Fibroblast of skin of back (primary cell): Measurements from ENCODE around the gene HMX2.
A peak's percentile ranks its signal among the peaks of the same experiment; 100 is the strongest.

Source experiments
- DNase-seq: peaks from one replicate; pipeline ENCODE4 v3.0.0-alpha.2; 2013

Gene HMX2

GRCh38 chr10:123139521-123140163, 8.3 kb upstream of the HMX2 start:
- DNase-seq: no peak

DNA sequence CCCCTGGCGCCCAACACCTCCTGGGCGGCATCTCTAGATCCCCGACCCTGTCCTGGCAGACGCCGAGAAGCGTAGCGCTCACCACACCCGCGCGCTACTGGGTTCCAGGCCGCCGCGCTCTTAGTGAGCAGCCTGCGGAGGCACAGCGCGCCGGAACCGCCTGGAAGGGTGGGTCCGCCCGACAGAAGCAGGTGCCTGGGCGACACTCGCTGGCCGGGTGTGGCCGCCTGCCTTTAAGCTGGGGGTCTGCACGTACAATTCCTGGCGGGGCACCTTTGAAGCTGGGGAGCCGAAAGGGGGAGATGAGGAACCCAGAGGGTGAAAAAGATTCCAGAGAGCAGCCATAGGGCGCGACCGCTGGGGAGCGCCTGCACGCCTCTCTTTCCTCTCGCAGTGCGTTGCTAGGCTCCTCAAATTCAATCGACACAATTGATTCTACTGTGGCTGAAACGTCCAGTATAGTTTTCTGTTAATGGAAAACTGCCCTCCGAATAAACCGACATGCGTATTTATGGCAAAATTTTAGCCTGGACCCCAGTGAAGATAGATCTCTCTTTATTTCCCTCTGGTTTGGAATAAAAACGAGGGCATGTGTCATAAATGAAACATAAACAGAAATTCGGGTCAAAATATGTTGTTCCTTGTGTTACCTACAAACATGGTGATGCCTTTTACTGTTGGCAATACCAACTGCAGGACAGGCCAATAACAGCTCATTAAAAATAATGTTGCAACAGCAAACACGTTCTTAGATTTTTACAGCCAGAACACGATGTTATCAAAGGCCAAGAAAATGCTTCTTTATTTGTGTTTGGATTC, 7.6 kb upstream of the HMX2 start:
- no peak for DNase-seq

GRCh38 chr10:123140983-123141390, 6.9 kb upstream of the HMX2 start:
- no peak for DNase-seq

DNA sequence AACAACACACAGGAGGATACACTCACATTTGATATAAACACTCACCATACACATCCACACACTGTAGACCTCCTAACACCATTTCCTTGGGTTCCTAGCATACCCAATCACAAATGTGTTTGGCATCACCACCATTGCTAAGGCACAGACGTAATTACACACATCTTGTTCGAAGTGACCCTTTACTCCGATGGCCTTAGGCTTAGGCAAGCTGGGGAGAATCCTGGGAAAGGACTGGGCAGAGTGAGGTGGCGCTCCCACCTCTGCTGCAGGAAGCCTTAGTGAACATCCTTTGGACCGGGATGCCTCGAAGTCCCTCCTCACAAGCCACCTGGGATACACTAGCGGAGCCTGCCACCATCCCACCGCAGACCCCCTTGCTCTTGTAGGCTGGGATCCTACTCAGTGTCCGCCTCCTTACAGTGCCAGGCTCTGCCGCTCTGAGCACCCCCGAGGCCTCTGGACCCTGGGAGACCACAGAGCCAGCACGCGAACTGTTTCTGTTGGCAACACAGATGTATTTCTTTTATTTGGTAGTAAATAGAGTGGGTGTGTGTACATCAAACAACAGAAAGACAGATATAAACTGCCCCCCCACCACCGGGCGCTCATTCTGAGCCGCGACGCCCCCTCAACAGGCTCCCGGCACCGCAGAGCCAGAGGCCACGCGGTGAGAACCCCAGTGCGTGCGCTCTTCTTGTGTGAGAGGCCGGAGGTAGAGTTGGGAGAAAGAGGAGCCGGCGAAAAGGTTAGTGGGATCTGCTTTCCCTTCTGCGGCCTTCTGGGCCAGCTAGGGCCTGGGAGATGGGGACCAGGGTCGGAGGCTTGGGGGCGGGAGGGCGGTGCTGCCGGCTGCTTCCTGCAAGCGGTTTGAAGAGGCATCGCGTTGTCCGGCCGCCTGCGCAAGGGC, 5.9 kb upstream of the HMX2 start:
- no peak for DNase-seq

- no peak for DNase-seq
Observed at GRCh38 chr10:123142701-123143161, 5.2 kb upstream of the HMX2 start.

- no peak for DNase-seq
Observed at GRCh38 chr10:123143162-123143824, 4.6 kb upstream of the HMX2 start.

DNA sequence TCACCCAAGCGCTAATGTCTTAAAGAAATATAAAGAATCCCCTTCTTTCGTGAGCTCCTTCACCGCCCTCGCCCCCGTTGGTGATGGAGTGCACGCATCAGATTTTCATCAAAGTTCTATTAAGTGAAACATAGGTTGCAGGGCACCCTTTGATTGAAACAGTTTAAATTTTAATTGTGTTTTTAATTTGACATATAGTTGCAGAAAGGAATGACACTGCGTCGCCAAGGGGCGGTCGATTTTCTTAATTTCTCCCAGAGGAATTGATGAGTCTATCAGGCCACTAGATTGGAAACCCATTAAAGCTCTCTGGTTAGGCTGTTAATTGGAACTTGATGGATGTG, 4.1 kb upstream of the HMX2 start:
- no peak for DNase-seq

DNA sequence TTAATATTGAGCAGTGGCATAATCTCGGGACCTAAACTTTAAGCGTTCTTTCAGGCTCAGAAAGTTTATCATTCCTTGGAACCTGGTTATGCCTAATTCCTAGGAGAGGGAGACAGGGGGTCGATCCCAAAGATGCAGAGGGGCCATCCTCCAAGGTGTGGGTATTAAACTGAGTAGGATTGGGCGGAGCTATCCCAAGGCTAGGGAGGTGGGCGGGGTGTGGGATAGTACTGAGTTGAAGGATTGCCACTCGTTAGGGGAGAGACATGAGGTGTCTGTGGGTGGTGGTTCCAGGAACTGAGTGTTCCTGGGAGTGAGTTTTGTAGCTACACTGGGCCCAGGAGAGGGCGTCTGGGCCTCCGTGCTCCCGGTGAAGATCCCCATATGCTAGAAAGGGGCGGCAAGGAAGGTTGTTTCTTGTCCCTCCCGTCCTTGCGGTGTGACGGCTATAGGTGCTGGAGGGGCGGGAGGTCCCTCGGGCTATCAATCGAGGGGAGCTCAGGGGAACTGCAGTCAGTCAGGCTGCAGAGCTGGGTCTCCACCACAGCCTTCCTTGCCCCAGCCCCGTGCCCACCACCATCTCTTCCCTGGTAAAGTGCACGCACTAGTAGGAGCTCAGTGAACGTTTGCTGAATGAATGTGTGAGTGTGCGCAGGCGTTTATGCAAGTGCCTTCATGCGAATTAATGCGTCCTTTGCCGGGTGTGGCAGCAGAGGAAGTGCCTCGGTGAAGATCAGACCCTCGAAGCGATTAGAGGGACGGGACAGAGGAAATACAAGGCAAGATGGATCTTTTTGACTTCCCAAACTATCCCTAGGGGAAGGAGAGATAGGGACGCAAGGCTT, 3.0 kb upstream of the HMX2 start:
- DNase-seq: no peak

DNA sequence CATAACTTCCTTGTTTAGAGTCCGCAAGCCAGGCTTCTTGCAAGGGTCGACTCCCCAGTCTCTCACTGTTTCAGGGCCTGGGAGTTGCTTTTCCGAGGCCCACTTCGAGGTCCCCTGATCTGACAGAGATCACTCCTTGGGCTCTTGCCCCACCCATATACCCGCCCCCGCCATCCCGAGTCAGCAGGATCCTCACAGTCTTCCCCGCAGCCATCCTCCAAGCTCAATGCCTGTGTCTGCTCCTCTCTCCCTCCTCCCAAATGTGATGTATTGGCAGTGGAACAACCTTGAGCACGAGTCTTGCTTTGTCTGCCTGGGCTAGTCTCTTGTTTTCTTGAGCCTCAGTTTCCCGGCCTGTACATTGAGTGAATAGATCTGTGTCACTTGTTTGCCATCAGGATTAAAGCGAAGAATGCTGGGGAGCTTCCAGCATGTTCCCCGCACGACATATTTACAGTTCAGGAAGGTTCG, 2.4 kb upstream of the HMX2 start:
- DNase-seq: no peak

- no peak for DNase-seq
Observed at GRCh38 chr10:123146013-123146893, 1.7 kb upstream of the HMX2 start.

GRCh38 chr10:123146894-123147634, 872 bp upstream of the HMX2 start:
- DNase-seq: no peak

GRCh38 chr10:123148414-123149161, 652 bp downstream of the HMX2 start:
- DNase-seq: no peak

- DNase-seq: no peak
Observed at GRCh38 chr10:123149162-123149567, 1.2 kb downstream of the HMX2 start.

GRCh38 chr10:123149568-123150270, 1.8 kb downstream of the HMX2 start:
- peak; percentile 40 for DNase-seq

- DNase-seq: no peak
Observed at GRCh38 chr10:123150271-123150985, 2.5 kb downstream of the HMX2 start.

GRCh38 chr10:123150986-123151736, 3.2 kb downstream of the HMX2 start:
- DNase-seq: peak; percentile 20

GRCh38 chr10:123151737-123152135, 3.8 kb downstream of the HMX2 start:
- DNase-seq: no peak
